HG02763 (cell line): ENCODE measurements around the gene KLHL3.

Source experiments
- ATAC-seq: cut with Tn5 transposase; IDR thresholded peaks from one replicate; pipeline ENCODE4 v1.9.1; 2021; ENCODE audit warnings: mild to moderate bottlenecking, moderate library complexity; ENCODE audit not compliant: unreplicated experiment

The KLHL3 gene

DNA sequence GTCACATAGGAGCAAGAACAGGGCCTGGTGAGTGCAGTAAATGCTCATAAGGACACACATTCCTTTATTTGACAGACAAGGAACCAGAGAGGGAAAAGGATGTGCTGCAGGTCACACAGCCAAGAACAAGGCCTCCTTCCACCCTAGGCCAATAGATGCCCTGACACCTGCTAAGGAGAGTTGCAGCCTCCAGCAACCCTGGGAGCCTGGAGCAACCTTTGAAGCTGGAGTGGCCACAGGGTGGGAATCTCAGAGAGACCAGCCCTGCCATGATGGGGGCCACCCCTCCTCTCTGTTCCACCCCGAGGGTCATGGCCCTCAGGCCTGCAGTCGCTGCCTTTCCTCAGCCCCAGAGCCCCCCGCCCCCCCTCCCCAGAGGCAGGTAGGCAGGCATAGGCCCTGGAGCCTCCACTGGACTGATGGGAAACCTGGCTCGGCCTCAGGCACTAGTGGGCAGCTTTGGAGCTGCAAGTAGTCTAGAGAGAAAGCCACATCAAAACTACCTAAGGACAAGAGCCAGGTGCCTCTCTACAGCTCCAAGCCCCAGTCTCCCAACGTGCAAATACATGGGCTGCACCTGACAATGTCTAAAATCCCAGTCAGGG, 120.6 kb downstream of the KLHL3 start:
- ATAC-seq: no peak

DNA sequence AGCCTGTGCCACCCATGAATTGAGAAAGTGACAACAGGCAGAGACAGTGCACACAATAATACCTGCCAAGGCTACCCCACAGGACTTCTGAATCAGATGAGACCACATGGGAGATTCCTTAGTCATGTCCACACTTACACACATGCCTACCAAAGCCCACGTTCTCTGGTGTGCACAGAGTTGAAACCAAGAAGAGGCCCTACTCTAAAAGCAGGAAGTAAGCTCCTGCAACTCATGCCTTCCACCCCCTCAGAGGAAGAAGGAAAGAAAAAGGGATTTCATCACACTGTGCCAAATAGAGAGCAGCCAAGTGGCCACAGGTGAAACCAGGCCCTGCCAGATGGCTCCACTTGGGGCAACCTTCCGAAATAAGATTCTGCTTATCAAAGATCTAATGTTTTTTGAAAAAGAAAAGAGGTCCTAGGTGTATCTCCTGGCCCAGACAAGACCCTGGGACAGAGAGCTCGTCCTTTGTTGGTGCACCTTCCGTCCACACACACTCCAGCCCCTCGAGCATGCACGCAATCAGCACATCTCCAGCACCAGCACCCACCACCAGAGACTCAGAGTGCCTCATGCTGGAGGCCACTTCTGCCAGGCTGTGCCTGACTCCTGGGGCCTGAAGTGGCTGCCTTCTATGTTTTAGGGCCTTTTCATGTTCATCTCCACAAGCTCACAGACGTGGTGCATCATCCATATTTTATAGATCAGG, 122.2 kb downstream of the KLHL3 start:
- no peak for ATAC-seq

DNA sequence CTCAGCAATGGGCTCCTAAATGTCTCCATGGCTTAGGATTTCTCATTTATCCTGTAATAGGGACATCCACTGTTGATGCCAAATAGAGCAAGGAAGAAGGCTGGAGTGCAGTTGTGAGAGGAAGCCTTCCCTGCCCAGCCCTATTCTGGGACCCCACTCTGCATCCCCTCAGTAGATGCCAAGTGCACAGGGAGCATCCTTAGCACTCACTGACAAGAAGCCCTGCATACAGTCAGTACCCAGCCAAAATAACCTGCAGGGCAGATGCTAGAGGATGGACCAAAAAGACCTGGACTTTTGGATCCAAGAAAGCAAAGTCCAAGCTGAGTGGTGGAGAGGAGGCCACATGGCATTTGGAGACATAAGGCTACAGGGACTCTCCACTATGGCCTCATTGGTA, 123.3 kb downstream of the KLHL3 start:
- no peak for ATAC-seq

DNA sequence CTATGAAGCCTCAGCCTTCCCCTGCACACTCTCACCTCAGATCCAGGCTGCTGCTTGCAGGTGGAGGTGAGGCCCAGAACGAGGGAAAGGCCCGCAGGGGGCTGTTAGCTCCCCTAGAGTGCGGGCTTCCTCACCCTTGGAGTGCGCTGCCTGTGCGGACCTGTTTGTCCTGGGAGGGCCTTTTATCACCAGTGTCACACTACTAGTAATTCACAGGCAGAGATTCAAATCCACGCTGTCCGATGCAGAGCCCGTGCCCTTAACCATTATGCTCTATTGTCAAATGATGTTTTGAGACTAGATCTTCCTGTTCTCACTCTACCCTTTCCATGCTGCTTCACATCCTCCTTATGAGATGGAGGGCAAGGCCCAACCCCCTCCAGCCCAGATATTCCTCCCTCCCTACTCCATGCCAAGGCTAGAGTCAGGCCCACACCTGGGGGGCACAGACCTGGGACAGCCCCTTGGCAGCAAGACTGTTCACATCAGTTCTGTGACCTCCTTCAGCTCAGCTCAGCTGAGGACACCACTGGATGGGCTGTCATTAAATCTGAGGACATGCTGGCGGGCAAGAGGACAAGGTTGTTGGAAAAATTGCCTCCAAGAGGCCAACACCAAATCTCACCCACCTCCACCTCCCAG, 124.0 kb downstream of the KLHL3 start:
- no peak for ATAC-seq

DNA sequence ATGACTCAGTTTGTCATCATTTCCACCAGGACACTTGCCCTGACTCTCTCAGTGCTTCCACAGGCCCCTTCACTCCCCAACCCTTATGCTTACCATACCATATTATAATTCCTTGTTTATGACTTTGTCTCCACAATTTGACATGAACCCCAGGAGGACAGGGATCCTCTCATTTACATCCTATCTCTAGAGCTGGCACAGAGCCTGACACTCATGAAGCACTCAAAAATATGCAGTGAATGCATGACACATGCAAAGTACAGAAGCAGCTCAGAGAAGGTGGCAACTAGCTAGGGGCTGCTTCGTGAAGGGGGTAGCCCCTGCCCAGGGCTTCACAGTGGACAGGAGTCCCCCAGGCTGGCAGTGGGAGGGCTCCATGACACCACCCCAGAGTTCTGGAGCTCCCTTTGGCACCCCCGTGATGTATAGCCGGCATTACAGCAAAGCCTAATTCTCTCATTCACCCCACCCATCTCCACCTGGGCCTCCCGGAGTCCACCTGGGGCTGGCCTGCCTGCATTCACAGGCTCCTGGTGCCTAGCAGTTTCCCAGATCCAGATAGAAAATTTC, 124.8 kb downstream of the KLHL3 start:
- ATAC-seq: no peak

DNA sequence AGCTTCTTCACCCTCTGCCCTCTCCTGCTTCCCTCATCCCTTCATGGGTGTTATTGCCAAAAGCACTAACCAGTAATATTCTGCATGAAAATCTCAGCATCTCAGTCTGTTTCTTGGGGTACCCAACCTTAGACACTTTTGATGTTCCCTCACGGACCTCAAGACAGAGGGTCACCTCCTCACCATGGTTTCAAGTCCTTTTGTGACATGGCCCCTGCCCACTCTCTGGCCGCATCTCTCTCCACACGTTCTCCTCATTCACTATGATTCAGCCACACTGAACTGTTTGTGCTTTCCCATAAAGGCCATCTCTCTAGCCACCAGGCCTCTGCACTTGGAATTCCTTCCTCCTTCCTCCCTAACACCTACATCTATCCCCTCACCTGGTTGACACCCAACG, 125.3 kb downstream of the KLHL3 start:
- ATAC-seq: no peak

DNA sequence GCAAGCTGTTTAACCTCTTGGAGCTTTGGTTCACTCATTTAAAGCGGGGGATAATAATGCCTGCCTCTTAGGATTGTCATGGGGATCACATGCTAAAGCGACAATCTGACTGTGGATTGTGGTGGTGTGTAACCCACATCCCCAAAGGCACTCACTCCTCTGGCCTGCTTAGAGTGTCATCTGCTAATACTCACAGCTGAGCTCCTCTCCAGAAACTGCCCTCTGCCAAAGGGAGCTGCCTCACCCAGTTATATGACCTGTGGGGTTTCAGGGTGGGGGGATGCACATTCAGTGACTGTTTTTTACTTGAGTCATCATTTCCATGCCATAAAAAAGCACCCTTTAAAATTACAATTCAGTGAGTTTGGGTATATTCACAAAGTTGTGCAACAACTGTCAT, 126.8 kb downstream of the KLHL3 start:
- ATAC-seq: no peak

DNA sequence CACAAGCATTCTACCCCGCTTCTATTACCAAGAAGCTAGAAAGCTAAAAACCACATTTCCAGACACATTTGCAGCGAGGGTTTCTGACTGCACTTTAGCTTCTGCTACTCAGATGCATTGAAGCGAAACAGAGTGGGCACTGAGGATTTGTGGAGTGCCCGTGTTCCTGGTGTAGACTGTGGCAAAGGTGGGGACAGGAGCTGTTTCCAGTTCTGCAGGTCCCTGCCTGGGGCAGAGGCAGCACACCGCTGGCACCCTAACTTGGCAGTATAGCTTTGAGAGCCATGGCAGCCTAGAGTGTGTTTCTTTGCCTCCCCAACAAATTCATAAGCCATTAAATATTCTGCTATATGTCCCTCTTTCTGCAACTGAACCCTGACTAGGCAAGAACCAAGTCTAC, 128.1 kb downstream of the KLHL3 start:
- ATAC-seq: no peak

DNA sequence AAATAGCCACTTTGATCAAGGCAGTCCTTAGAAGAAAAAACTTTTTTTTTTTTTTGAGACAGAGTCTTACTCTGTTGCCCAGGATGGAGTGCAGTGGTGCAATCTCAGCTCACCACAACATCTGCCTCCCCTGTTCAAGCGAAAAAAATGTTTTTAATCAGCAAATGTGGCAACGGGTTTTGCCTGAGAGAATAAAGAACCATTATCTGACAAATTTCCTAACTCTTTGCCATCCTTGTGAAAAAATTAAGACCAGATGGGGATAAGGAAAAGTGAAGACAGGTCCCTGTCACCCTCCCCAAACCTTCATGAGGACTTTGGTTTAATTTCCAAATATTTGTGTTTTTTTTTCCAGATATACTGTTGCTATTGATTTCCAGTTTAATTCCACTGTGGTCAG, 129.5 kb downstream of the KLHL3 start:
- ATAC-seq: no peak

DNA sequence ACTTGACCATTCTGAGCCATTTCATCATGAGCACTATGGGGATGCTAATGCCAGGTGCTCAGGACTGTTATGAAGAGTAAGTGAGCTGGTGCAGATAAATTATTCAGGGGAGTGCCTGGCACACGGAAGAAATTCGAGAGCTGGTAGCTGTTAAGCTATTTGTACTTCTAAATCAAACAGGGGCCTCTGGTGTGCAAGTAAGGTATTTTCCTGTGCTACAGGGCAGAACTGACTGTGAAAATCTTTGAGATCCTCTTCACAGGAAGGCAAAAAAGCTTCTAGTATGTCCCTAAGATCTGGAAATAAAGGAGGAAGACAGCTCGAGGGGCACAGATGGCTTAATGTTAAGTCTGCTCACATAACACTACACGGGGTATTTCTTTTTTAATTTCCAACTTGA, 130.5 kb downstream of the KLHL3 start:
- no peak for ATAC-seq

DNA sequence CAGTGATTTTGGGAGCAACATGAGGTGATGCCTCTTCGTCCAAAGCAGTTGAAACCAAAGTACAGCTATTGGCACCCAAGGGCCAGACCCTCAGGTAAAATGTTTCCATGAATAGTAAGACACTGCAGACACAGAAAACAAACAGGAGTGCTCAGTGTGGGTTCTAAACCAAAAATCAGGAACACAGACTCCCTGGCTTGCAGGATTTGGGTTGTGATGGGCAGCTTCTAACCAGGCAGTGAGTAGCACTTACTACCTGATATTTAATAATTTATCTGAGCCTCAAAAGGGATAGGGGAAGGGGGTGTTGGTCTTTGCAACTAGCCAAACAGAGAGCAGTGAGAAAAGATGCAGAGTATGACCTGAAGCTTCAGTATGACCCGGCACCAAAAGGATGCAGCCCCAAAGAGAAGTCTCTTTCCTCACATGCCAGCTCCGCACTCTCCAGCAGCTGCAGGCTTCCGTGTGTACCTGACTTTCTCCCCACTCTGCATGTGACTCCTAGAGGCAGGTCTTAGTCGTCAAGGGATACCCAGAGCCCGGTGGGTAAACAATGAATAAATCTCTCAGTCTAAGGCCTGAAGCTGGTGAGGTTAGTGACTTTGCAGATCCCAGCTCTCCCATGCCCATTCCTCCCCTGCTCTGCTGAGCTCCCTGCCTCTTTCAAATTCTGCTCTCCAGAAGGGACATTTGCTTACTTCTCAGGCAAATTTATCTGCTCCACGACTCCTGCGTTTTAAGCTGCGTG, 131.4 kb downstream of the KLHL3 start:
- no peak for ATAC-seq

DNA sequence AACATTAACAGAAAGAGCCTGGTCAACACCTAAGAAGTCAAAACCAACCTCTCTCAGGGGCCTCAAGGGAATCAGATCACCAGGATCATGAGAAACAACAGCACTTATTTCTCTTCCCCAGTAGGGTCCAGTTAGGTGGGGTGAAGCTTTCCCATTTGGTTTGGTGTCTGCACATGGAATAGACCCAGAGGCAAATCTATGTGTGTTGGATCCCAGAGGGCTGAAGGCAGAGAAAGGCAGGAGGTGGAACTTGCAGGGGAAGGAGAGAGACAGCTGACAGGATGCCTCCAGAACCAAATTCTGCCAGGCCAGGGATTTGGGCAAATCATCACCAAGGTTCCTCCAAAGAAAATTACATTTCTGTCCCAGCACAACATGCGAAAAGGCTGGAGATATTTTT, 132.0 kb downstream of the KLHL3 start:
- ATAC-seq: no peak

DNA sequence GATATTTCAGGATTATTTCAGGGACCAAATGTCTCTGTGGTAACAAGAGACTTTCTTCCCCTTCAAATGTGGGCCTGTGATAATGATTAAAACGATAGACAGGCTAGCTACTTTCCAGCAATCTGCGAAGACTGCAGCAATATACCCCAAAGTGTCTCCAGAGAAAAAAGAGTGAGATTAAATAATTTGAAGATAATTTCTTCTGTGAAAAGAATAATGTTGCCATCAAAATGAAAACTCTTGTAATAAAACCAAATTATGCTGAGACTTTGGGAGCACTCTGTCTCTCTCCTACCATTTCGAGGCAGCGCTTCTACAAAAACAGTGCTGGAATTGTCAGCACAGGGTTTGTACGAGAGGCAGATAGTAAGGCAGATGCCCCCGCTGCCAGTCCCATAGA, 132.5 kb downstream of the KLHL3 start:
- no peak for ATAC-seq

DNA sequence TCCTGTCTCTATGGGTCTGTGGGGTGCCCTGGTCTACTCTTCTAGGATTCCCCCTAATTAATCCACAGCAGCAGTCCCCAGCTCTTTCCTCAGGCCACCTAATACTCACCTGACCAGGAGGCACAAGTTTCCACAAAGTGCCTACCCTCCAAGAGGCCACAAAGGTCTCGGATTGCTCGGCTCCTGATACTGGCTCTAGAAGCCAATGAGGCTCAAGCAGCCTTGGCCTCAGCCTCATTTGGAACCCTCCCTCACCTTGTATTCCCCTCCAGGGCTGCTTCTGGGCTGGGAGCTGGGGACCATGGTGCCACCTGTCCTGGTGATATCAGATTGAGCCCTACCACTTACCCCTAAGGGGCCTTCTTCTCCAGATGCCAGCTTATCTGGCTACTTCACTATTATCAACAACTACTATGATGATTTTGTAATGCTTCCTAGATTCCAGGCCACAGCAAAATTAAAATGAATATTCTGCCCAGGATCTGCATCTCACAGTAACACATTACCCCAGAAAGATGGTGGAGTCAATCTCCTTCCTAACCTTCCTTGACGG, 133.1 kb downstream of the KLHL3 start:
- ATAC-seq: no peak

DNA sequence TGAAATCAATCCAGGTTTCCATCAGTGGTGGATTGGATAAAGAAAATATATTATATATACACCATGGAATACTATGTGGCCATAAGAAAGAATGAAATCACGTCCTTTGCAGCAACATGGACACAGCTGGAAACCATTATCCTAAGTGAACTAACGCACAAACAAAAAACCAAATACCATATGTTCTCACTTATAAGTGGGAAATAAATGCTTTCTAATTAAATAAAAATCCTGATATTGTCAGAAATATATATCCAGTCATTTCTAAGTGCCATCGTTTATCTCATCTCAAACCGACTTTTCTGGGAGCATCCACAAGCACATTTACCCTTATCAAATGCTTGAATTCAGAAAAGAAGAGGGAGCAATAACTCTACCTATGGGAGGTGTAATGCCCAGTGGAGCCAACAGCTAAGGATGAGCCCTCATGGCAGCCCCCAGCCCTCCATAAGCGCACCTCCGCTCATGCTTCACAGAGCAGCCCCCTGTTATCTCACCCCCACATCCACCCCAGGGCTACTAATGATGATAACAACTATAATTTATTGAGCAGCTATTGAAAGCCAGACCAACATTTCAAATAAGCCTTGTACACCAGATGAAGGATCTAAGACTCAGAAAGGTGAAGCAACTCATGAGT, 135.0 kb downstream of the KLHL3 start:
- ATAC-seq: no peak

DNA sequence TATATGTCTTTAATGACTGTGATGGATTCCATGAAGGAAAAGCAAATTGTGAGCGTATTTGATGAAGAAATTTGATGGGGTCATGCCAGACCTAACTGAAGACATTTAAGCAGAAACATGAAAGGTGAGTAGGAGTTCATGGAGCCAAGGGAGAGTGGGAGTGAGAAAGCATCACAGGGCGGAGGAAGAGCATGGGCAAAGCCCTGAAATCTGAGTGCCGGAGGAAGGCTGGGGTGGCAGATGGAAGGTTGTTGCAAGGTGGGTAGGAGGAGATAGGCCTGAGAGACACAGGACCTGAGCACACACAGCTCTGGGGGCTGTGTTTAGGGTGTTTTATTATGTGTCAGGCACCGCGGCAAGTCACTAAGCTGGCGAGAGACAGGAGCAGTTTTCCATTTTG, 136.4 kb downstream of the KLHL3 start:
- no peak for ATAC-seq

DNA sequence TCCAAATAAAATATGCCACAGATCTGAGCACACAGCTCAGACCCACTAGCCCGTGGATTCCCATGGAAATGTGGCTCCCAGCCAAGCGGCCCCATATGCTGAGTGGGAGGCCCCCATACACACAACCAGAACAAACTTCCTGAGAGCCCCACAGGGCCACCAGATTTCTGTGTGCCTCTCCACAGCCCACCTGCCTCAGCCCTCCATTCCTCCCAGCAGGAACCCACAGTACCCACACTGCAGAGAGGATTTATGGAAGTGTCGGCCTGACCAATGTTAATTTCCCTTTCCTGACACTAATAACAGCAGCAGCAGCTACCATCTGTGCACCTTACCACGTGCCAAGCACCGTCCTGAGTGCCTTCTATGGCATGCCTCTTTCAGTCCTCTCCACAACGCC, 137.5 kb downstream of the KLHL3 start:
- ATAC-seq: no peak

DNA sequence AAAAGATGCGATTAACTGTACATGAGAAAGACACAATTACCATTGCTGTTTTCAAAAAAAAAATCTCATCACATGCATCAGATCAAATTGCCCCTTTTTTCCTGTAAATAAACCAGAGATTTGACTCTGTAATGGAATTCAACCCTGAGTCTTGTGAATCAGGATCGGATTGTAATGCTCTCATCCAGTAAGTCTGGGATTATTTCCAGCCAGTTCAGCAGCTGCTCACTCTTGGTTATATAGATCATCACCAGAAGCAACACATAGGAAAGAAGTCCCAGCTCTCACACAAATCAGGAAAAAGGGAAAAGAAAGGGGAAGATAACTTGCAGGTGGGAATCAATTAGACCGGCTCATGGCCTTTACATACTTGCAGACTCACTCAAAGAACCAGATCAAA, 138.9 kb downstream of the KLHL3 start:
- no peak for ATAC-seq

DNA sequence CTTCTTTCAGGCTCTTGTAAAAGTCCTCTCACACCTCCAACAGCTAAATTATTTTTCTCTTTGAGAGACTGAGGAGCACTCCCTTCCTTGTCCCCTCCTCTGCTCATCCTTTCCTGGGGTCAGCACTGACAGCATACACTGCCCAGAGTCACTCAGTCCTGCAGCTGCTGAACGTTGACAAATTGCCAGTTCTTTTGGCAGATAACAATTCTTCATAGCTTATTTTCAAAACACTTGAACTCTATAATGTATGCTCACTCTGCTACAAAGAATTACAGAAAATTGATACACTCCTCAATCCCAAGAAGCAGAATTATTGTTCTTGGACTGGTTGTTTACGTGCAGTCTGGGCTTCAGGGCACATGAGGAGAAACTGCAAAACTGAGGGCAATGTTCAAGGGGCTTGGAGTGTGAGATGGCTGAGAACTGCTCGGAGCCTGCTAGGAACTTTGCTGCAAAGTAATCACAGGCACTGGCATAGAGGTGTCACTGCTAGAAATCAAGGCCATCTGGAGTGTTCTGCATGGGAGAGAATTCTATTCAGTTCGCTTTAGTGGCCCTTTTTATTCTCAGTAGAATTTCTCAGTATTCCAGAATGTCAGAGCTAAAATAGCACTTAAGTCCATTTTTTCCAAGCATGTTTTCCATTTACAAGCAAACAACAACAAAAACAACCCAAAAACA, 140.4 kb downstream of the KLHL3 start:
- no peak for ATAC-seq

DNA sequence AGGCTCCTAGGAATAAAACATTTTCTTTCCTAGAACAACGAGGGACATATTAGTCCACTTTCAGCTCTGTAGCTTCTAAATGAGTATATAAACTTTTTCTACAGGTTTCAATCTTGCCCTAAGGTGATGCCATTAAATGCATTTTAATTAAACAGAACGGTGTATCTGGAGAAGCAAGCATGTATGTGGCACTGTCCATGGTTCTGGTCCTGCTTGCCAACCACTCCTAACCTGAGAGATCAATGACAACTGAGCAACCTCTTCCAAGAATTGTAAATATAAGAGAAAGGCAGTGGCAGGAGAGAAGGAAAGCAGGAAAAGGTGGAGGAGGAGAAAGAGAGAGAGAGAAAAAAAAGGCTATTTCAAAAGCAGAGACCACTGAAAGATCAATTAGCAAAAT, 141.2 kb downstream of the KLHL3 start:
- ATAC-seq: no peak
